NCI-H2029 treated with DMSO at 0.1 percent for 48 hours (cell line): ENCODE measurements around the gene ST7L.
"Not testable (repeated sequence)": the region's sequence is repeated elsewhere in the genome, so short reads cannot be mapped to it uniquely, and the experiment has no call there.

Source experiments
- DNase-seq: peaks from one replicate; lab custom pipeline; 2025; lab: John Stamatoyannopoulos, UW

The ST7L gene

GRCh38 chr1:112492076-112492475, 126.9 kb downstream of the ST7L start:
- DNase-seq: no peak

- DNase-seq: no peak
Measured at GRCh38 chr1:112488141-112488540, 130.8 kb downstream of the ST7L start.

- DNase-seq: not testable (repeated sequence)
Measured at GRCh38 chr1:112487686-112488085, 131.3 kb downstream of the ST7L start.

- DNase-seq: not testable (repeated sequence)
Measured at GRCh38 chr1:112486063-112486462, 132.9 kb downstream of the ST7L start.

- no peak for DNase-seq
Measured at GRCh38 chr1:112478314-112478713, 140.6 kb downstream of the ST7L start.

- no peak for DNase-seq
Measured at GRCh38 chr1:112477550-112477949, 141.4 kb downstream of the ST7L start.
